Mucosa of descending colon (tissue), 3 donors: ENCODE data around the gene USP4. TPM values are rescaled to one million over a fixed set of nuclear protein-coding genes. Genes with fewer than 3 reads are reported as not detected.

Experiments
- ATAC-seq: fragments of 200-7000 bp; cut with Tn5 transposase; one replicate; pipeline ENCODE4 v1.9.1; 2020; ENCODE audit warnings: mild to moderate bottlenecking, moderate library complexity
- DNase-seq, 3 donors: peaks; one replicate each; pipeline ENCODE4 v3.0.0-alpha.2; 2020
- H3K36me3 ChIP-seq: fragments of 200-600 bp; one replicate; pipeline ENCODE4 v1.8.0; 2021; ENCODE audit warnings: low read depth, mild to moderate bottlenecking
- H3K4me1 ChIP-seq: fragments of 200-600 bp; one replicate; pipeline ENCODE4 v1.8.0; 2021; ENCODE audit warnings: low read depth, mild to moderate bottlenecking
- H3K4me3 ChIP-seq: fragments of 200-600 bp; one replicate; pipeline ENCODE4 v1.8.0; 2021; ENCODE audit warnings: mild to moderate bottlenecking
- H3K9me3 ChIP-seq: fragments of 200-600 bp; one replicate; pipeline ENCODE4 v1.8.0; 2021; ENCODE audit warnings: mild to moderate bottlenecking
- intact Hi-C, 2 donors: fragments of 100-400 bp; cut with DNase I in 1 of 2; cut with micrococcal nuclease in 1 of 2; formaldehyde crosslinking; loops; one replicate each; pipeline versions ENCODE4 v1.11.0 to v1.11.1; 2022; cut with DNase I, micrococcal nuclease
- long read RNA-seq, 2 donors: library from polyadenylated mRNA; unstranded; transcript quantifications; one replicate each; pipeline ENCODE4 v2.0.0, GENCODE V29; 2019 to 2021
- total RNA-seq, 3 donors: library from RNA; stranded (reverse); fragmentation: NEBNext Ultra II Directional in 2 of 3; extraction: Animal tissue kit (Norgen Biotek cat#: 25700) in 2 of 3; gene quantifications; one replicate each; pipeline versions ENCODE4 v1.2.1 to v1.2.4, GENCODE V29; 2021 to 2023
- TF ChIP-seq, protein P1 (sequence below): fragments of 200-600 bp; IDR thresholded peaks from one replicate; pipeline ENCODE4 v1.8.0; 2022; ENCODE audit warnings: antibody characterized with exemption, mild to moderate bottlenecking
- donor health status: DM: no; HTN: no; CAD: no; lungs with moderate emphysema.
- donor health status: DM: no; HTN: no; CAD: no.
- donor health status: DM: no; HTN: yes; CAD: no.

Gene USP4, protein sequence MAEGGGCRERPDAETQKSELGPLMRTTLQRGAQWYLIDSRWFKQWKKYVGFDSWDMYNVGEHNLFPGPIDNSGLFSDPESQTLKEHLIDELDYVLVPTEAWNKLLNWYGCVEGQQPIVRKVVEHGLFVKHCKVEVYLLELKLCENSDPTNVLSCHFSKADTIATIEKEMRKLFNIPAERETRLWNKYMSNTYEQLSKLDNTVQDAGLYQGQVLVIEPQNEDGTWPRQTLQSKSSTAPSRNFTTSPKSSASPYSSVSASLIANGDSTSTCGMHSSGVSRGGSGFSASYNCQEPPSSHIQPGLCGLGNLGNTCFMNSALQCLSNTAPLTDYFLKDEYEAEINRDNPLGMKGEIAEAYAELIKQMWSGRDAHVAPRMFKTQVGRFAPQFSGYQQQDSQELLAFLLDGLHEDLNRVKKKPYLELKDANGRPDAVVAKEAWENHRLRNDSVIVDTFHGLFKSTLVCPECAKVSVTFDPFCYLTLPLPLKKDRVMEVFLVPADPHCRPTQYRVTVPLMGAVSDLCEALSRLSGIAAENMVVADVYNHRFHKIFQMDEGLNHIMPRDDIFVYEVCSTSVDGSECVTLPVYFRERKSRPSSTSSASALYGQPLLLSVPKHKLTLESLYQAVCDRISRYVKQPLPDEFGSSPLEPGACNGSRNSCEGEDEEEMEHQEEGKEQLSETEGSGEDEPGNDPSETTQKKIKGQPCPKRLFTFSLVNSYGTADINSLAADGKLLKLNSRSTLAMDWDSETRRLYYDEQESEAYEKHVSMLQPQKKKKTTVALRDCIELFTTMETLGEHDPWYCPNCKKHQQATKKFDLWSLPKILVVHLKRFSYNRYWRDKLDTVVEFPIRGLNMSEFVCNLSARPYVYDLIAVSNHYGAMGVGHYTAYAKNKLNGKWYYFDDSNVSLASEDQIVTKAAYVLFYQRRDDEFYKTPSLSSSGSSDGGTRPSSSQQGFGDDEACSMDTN
- total RNA-seq, result 10 to 100 TPM; 46.4 to 60.5 (median 58.9) TPM
- long read RNA-seq, donor 1, transcript USP4-202 (21 exons, 3,222 nt), result minor isoform, 32 of 113 reads
- long read RNA-seq, donor 1, transcript USP4-201 (22 exons, 3,126 nt), result major isoform, 33 of 113 reads
- long read RNA-seq, donor 1, partial matches to known transcripts, result 4 of 113 reads
- long read RNA-seq, donor 1, other reads (novel, unspliced or antisense), result 43 of 113 reads
- long read RNA-seq, donor 2, transcript USP4-202 (21 exons, 3,222 nt), result major isoform, 10 of 35 reads
- long read RNA-seq, donor 2, transcript USP4-201 (22 exons, 3,126 nt), result minor isoform, 7 of 35 reads
- long read RNA-seq, donor 2, partial matches to known transcripts, result 7 of 35 reads
- long read RNA-seq, donor 2, other reads (novel, unspliced or antisense), result 9 of 35 reads

DNA sequence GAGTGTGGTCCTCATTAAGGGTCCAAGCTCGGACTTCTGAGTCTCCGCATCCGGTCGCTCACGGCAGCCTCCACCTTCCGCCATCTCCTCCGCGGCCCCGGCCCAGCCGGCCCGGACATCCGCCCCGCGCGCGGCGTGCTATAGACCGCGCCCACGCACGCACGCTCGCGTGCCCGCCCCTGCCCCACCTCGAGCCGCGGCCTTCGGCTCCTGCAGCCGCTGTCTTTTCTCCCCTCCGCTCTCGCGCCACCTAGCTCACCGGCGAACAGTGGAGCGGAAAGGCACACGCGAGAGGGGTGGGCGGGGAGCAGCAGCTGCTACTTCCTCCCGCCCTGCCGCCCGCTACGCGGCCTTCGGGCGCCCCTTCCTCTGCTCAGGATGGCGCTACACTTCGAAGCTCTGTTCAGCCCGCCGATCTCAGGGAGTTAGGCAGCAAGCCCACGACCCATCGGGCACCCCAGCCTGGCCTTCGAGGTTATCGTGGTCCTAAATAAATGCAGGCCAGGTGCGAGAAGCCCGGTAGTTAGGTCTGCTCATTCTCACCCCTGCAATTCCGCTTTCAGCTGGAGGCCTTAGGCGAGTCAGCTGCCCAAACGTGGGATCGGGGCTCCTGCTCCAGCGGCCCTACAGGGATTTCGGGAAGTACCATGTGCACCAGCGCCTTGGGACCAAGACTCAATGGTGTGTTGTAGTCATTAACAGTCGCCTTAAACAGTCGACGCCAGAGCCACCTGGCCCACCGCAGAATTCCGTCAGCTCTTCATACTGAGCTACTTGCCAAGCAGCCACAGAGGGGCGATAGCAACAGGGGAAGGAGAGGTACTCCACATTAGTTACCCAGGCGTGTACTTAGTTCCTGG, at the start of gene USP4:
USP4 (minus strand) TSS at position 113 of the 860 bp plus-strand sequence; CDS start at position 84, 29 bp downstream.
- Histone ChIP-seq H3K4me1 (peaks cover 18% of the 10 kb centered on the region), H3K9me3 (no peaks in the 10 kb centered on the region), H3K4me3 (peak within 1 kb of the TSS; percentile 52), H3K36me3 (no peaks in the 10 kb centered on the region)
- TF ChIP-seq, protein P1, sequence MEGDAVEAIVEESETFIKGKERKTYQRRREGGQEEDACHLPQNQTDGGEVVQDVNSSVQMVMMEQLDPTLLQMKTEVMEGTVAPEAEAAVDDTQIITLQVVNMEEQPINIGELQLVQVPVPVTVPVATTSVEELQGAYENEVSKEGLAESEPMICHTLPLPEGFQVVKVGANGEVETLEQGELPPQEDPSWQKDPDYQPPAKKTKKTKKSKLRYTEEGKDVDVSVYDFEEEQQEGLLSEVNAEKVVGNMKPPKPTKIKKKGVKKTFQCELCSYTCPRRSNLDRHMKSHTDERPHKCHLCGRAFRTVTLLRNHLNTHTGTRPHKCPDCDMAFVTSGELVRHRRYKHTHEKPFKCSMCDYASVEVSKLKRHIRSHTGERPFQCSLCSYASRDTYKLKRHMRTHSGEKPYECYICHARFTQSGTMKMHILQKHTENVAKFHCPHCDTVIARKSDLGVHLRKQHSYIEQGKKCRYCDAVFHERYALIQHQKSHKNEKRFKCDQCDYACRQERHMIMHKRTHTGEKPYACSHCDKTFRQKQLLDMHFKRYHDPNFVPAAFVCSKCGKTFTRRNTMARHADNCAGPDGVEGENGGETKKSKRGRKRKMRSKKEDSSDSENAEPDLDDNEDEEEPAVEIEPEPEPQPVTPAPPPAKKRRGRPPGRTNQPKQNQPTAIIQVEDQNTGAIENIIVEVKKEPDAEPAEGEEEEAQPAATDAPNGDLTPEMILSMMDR, result peak; percentile 38
- ATAC-seq, result peak; percentile 97
- intact Hi-C loops, result no loop called here
- peak; percentile 94 to 97 (median 96) for DNase-seq

DNA sequence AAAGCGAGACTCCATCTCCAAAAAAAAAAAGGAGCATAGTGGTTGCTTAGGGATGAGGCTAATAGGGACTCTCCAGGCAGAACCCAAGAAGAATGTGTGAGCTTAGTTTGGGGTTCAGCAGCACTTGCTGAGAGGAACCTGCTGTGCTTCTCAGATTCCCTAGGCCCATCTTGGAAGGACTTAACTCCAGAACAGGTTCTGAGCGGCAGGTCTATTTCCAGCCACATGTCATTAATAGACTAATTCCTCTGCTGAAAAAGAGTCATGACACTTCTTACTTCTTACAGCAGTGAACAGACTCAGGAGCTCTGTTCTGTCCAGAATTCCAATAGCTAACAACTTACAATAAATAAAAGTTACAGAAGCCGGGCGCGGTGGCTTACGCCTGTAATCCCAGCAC, 49.4 kb upstream of the USP4 start:
- ATAC-seq, result no peak
- TF ChIP-seq, protein P1, result no peak
- H3K4me1 ChIP-seq, result peaks cover 10% of the 10 kb centered on the region
- no peaks in the 10 kb centered on the region for H3K9me3 ChIP-seq
- H3K36me3 ChIP-seq, result no peaks in the 10 kb centered on the region
- intact Hi-C loops, result no loop called here
- no peak for DNase-seq
- H3K4me3 ChIP-seq, result no peak overlapping the region

DNA sequence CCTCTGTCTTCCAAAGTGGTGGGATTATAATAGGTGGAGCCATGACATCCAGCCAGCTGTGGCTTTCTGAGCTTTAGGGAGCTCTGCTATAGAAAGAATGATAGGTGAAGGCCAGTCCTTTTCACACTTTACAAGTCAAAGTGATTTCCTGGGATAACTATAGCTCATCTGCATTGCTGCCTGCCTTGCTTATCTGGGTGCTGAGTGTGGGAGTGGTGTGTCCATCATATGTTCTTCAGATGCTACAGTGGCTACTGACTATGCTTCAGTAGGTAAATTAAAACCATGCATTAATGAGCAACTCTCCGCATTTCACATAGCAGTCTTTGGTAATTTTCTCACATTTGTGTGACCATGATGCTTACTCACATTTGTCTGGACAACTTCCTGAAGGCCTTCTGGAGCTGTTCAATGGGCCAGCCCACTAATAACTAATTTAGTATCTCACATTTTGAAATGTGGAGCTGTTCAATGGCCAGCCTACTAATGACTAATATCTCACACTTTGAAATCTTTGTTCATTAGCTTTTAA, 48.5 kb upstream of the USP4 start:
- H3K36me3 ChIP-seq, result no peaks in the 10 kb centered on the region
- TF ChIP-seq, protein P1, result no peak
- peaks cover 16% of the 10 kb centered on the region for H3K4me1 ChIP-seq
- no peak for ATAC-seq
- intact Hi-C loops, result no loop called here
- DNase-seq, result no peak
- no peak overlapping the region for H3K4me3 ChIP-seq
- no peaks in the 10 kb centered on the region for H3K9me3 ChIP-seq

DNA sequence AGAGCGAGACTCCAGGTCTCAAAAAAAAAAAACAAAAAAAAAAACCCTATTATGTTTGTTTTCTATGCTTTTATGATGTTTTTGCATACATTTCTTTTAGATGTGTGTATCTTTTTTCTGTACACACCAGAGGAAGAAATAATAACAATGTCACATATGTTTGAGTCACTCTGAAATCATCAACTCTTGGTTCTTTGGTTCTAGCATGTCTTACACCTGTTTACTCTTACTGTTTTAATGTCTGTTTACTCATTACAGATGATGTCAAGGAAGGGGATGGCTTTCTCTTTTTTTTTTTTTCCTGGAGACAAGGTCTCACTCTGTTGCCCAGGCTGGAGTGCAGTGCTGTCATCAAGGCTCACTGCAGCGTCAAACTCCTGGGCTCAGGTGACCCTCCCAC, 47.9 kb upstream of the USP4 start:
- H3K4me1 ChIP-seq, result peaks cover 20% of the 10 kb centered on the region
- TF ChIP-seq, protein P1, result no peak
- H3K9me3 ChIP-seq, result no peaks in the 10 kb centered on the region
- intact Hi-C loops, result no loop called here
- no peaks in the 10 kb centered on the region for H3K36me3 ChIP-seq
- ATAC-seq (peak; percentile 8), DNase-seq (no peak)
- H3K4me3 ChIP-seq, result no peak overlapping the region
